GM19463 (cell line): Measurements from ENCODE around the gene TAP1.
"Not testable (repeated sequence)": the region's sequence is repeated elsewhere in the genome, so short reads cannot be mapped to it uniquely, and the experiment has no call there.

Source experiments
- ATAC-seq: cut with Tn5 transposase; IDR thresholded peaks from one replicate; pipeline ENCODE4 v1.9.1; 2021; ENCODE audit warnings: mild to moderate bottlenecking, moderate library complexity; ENCODE audit not compliant: unreplicated experiment

Gene TAP1

DNA sequence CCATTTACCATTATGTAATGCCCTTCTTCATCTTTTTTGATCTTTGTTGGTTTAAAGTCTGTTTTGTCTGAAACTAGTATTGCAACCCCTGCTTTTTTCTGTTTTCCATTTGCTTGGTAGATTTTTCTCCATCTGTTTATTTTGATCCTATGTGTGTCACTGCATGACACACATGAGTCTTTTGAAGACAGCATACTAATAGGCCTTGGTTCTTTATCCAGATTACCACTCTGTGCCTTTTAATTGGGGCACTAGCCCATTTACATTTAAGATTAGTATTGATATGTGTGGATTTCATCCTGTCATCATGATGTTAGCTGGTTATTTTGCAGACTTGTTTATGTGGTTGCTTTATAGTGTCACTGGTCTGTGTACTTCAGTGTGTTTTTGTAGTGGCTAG, 48.1 kb downstream of the TAP1 start:
- not testable (repeated sequence) for ATAC-seq

DNA sequence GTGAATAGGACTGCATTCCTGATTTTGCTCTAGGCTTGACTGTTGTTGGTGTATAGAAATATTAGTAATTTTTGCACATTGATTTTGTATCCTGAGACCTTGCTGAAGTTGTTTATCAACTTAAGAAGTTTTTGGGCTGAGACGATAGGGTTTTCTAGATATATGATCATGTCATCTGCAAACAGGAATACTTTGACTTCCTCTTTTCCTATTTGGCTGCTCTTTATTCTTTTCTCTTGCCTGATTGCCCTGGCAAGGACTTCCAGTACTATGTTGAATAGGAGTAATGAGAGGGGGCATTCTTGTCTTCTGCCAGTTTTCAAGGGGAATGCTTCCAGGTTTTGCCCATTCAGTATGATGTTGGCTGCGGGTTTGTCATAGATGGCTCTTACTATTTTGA, 50.1 kb downstream of the TAP1 start:
- ATAC-seq, result no peak

DNA sequence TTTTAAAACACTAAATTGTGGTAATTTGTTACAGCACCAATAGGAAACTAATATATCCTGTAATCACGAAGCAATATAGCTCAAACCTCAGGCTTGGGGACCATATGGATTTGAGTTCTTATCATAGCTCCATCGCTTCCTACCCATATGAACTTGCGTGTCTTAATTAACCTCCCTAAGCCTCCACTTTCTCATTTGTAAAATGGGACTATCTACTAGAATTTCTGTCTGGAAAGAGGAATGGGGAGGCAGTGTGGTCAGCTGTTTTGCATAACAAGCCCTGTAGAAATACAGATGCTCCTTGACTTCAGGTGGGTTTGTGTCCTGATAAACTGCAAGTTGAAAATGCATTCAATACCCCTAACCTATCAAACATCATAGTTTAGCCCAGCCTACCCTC, 53.8 kb downstream of the TAP1 start:
- no peak for ATAC-seq

DNA sequence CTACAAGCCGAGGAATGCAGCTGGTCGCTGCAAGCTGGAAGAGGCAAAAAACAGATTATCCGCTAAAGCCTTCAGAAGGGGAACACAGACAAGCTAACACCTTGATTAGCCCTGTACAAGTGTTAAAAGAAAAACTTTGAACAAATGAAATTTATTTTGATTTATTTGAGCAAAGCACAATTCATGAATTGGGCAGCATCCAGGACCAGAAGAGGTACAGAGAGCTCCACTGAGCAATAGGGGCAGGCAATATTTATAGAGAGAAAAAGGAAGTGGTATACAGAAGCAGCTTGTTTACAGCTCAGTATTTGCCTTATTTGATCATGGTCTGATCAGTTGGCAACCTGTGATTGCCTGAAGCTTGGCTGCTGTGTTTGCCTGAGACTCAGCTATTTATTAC, 54.3 kb downstream of the TAP1 start:
- ATAC-seq, result no peak

DNA sequence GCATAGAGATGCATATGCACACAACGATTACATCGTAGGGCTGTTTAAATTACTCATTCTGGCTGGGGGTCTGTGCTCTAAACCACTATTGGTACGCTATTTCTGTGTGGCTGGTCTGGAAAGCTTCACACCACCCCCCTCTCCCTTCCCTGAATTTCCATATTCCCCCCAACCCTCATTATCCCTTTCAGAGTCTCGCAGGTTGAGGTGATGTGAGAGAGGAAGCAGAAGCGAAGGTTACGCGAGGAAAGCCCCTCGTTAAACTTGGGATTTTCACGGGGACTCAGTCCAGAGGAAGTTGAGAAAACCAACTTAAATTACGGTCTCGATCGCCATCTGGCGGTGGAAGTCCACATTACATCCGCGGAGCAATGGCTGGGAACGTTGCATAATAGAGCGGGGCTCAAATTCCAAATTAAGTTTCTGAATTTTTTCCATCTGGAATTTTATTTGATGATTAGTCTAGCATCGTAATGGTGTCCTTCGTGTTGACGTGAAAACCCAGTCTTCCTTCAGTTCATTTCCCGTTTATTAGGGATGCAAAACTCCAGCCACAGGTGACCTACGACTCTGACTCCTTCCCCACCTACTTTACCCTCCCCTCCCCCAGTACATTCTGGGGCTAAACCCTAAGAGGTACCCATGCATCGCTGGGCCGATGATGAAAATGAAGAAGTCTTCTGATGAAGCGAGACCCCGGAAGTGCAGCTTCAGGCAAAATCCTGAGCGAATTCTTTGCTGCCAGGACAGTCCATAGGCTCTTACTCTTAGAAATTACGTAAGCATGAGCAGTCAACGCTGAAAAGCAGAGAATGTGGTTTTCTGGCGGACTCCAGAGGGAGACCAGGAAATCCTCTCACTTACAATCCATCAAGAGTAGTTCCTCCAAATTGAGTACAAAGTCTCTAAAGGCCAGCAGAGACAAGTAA, 56.4 kb downstream of the TAP1 start:
- no peak for ATAC-seq
